Endothelial cell of umbilical vein (primary cell): ENCODE results near the gene MTMR4. TPM values are rescaled to one million over a fixed set of nuclear protein-coding genes. Genes with fewer than 3 reads are reported as not detected.
A peak's percentile ranks its signal among the peaks of the same experiment; 100 is the strongest.

ENCODE experiments used
- BruUV-seq: library from RNA; stranded (reverse); fragments of 400-500 nt; replicated peaks from 2 replicates; lab custom pipeline; 2021; lab: Mats Ljungman, UMichigan
- CTCF ChIA-PET: fragments of 300-600, 350-600 bp; sonication (Branson Sonifier 250); formaldehyde crosslinking; loops from one replicate; lab custom pipeline; 2021; ENCODE audit warnings: antibody characterized with exemption, inconsistent platforms; lab: Charles Lee
- POLR2A ChIA-PET: fragments of 300-600, 350-600 bp; sonication (Branson Sonifier 250); formaldehyde crosslinking; loops from one replicate; lab custom pipeline; 2021; ENCODE audit warnings: antibody characterized with exemption, inconsistent platforms; lab: Charles Lee
- DNase-seq: peaks from one replicate; pipeline ENCODE4 v3.0.0-alpha.2; 2011; ENCODE audit warnings: low read depth, low spot score
- FAIRE-seq: peaks from 2 replicates; lab custom pipeline; 2011; peaks lifted over from hg19 to GRCh38; lab: Jason Lieb, UNC
- H2AFZ ChIP-seq: 2 replicates; pipeline ENCODE4 v1.6.0; 2012; ENCODE audit warnings: low read depth, low read length, control low read depth, inconsistent platforms
- H3K27ac ChIP-seq: 2 replicates; pipeline ENCODE4 v1.5.1; 2011; ENCODE audit warnings: low read depth, mild to moderate bottlenecking, control low read depth, low read length, moderate library complexity; ENCODE audit not compliant: insufficient read depth
- H3K27me3 ChIP-seq, 2 experiments: 2 replicates each; pipeline versions ENCODE4 v1.6.0 to v1.6.1; 2011; ENCODE audit warnings: low read length in 2 of 2, mixed read lengths in 1 of 2; ENCODE audit not compliant: control insufficient read depth in 2 of 2, insufficient read depth in 2 of 2
- H3K36me3 ChIP-seq, 2 experiments: 2 replicates in 1 of 2; 3 replicates in 1 of 2; pipeline ENCODE4 v1.5.1; 2011; ENCODE audit warnings: low read length in 2 of 2, mild to moderate bottlenecking in 1 of 2, moderate library complexity in 1 of 2; ENCODE audit not compliant: control insufficient read depth in 2 of 2, insufficient read depth in 2 of 2; ENCODE audit errors: extremely low read depth in 1 of 2
- H3K4me1 ChIP-seq: 3 replicates; pipeline ENCODE4 v1.5.1; 2011; ENCODE audit warnings: mild to moderate bottlenecking, low read length; ENCODE audit not compliant: control insufficient read depth, insufficient read depth; ENCODE audit errors: extremely low read depth
- H3K4me2 ChIP-seq: 2 replicates; pipeline ENCODE4 v1.6.1; 2011; ENCODE audit warnings: low read length, control low read depth, mixed read lengths; ENCODE audit not compliant: insufficient read depth
- H3K4me3 ChIP-seq, 3 experiments: fragments of 200-600 bp in 1 of 3; sonication (generic), shearing (Covaris generic) in 1 of 3; replicated peaks in 1 of 3; 2 replicates each; pipeline ENCODE4 v1.5.1; 2011 to 2016; ENCODE audit warnings: control low read depth in 3 of 3, low read length in 3 of 3, mild to moderate bottlenecking in 2 of 3, inconsistent platforms in 1 of 3, low read depth in 1 of 3, moderate library complexity in 1 of 3; ENCODE audit not compliant: insufficient read depth in 1 of 3
- H3K79me2 ChIP-seq: 2 replicates; pipeline ENCODE4 v1.6.0; 2012; ENCODE audit warnings: low read length, inconsistent platforms; ENCODE audit not compliant: control insufficient read depth, insufficient read depth
- H3K9ac ChIP-seq: replicated peaks from 2 replicates; pipeline ENCODE3; 2011; ENCODE audit warnings: low read length, control low read depth; ENCODE audit not compliant: insufficient read depth; ENCODE audit errors: extremely low read depth
- H3K9me1 ChIP-seq: replicated peaks from 3 replicates; pipeline ENCODE4 v1.6.0; 2011; ENCODE audit warnings: mild to moderate bottlenecking, low read length; ENCODE audit not compliant: control insufficient read depth, insufficient read depth; ENCODE audit errors: extremely low read depth
- H3K9me3 ChIP-seq: replicated peaks from 2 replicates; pipeline ENCODE4 v1.5.1; 2012; ENCODE audit warnings: low read length, inconsistent platforms; ENCODE audit not compliant: control insufficient read depth, insufficient read depth
- H4K20me1 ChIP-seq: replicated peaks from 2 replicates; pipeline ENCODE3; 2011; ENCODE audit warnings: mild to moderate bottlenecking, low read length; ENCODE audit not compliant: control insufficient read depth, insufficient read depth; ENCODE audit errors: extremely low read depth
- EZH2 ChIP-seq: IDR thresholded peaks from 2 replicates; pipeline ENCODE4 v1.6.1; 2012; ENCODE audit warnings: borderline replicate concordance, low read depth, mild to moderate bottlenecking, moderate library complexity, low read length, inconsistent platforms; ENCODE audit not compliant: severe bottlenecking
- FOS ChIP-seq: IDR thresholded peaks from 2 replicates; pipeline ENCODE4 v1.6.1; 2011; ENCODE audit warnings: mild to moderate bottlenecking, low read length, moderate library complexity, borderline replicate concordance; ENCODE audit not compliant: insufficient read depth
- GATA2 ChIP-seq: IDR thresholded peaks from 2 replicates; pipeline ENCODE4 v1.7.0; 2011; ENCODE audit warnings: low read depth, mild to moderate bottlenecking, moderate library complexity, mixed read lengths, low read length; ENCODE audit not compliant: insufficient read length, insufficient read depth
- JUN ChIP-seq: IDR thresholded peaks from 2 replicates; pipeline ENCODE4 v1.6.1; 2011; ENCODE audit warnings: borderline replicate concordance, low read depth; ENCODE audit not compliant: insufficient read length, insufficient read depth
- MYC ChIP-seq: IDR thresholded peaks from one replicate; pipeline ENCODE4 v1.6.1; 2011; ENCODE audit warnings: mild to moderate bottlenecking, low read depth, low read length
- POLR2A ChIP-seq: IDR thresholded peaks from 2 replicates; pipeline ENCODE4 v1.6.1; 2012; ENCODE audit warnings: low read depth, mild to moderate bottlenecking, control low read depth, low read length
- POLR2AphosphoS5 ChIP-seq: IDR thresholded peaks from 2 replicates; pipeline ENCODE4 v1.6.1; 2012; ENCODE audit warnings: low read depth, mild to moderate bottlenecking, control low read depth, low read length, moderate library complexity; ENCODE audit not compliant: insufficient read depth
- dilution Hi-C: fragments of 300-500 bp; cut with MboI; formaldehyde crosslinking; loops from one replicate; pipeline ENCODE4 v1.15.0; 2019; ENCODE audit warnings: low sequenced_read_pairs; ENCODE audit not compliant: extremely low pct_ligation_motif_present
- intact Hi-C: fragments of 100-400 bp; cut with micrococcal nuclease; formaldehyde crosslinking; loops from one replicate; pipeline ENCODE4 v1.10.0; 2022
- polyA plus RNA-seq, 4 experiments: library from polyadenylated mRNA; depleted of rRNA in 3 of 4; stranded (reverse) in 3 of 4; unstranded in 1 of 4; fragments of >200 nt; gene quantifications; 2 replicates each; pipeline versions ENCODE4 v1.2.1 to v1.2.3, GENCODE V29; 2011 to 2012; ENCODE audit warnings: missing spikeins in 1 of 4
- total RNA-seq: library from RNA; stranded (reverse); gene quantifications from 2 replicates; pipeline ENCODE4 v1.2.3, GENCODE V29; 2021
- TF ChIP-seq, protein P1 (sequence below), 2 donors: IDR thresholded peaks; 1 replicate in 1 of 2; 2 replicates in 1 of 2; pipeline ENCODE4 v1.5.1; 2011; ENCODE audit warnings: low read length in 2 of 2, mild to moderate bottlenecking in 2 of 2, moderate library complexity in 2 of 2, control low read depth in 1 of 2, inconsistent platforms in 1 of 2, low read depth in 1 of 2; ENCODE audit not compliant: insufficient read depth in 1 of 2; ENCODE audit errors: extremely low read depth in 1 of 2
- TF ChIP-seq, protein P2 (sequence below): IDR thresholded peaks from 2 replicates; pipeline ENCODE4 v1.6.1; 2011; ENCODE audit not compliant: insufficient read depth, insufficient read length

MTMR4 gene
- total and polyA plus RNA-seq, 2 donors (not counting 3 experiments of a cell fraction or from before 2014, with no cell fraction given) = 25.1 to 41.0 TPM

DNA sequence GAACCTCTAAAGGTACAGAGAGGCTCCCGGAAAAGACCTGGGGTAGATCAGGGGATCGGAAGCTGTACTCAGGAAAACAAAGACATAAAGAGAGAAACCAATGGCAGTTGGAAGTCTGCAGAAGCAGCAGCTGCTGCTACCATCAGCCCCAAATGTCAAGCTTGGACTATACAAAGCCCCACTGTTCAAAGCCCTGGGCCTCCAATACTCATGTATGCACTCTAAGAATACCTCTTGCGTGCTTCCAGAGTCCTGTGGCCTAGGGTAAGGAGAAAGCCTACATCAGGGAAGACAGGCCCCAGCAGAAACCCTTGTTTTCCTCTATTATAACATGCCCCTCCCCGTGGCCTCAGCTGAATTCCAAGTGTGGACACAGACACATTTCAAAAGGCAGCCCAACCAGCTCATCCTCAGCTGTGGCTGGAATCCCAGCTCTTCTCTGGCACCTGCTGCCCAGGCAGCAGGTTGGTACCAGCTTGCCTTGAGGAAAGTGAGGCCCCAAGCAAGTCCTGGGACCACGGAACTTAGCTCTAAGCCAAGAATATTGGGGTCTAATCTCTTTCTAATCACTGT is 19.3 kb upstream of the MTMR4 start:
- Histone ChIP-seq H3K79me2 (no peaks in the 10 kb centered on the region), H3K4me2 (no peak overlapping the region), H4K20me1 (no peaks in the 10 kb centered on the region), H3K9me3 (no peaks in the 10 kb centered on the region), H3K4me3 (no peak overlapping the region), H3K27ac (no peak overlapping the region), H2AFZ (no peak overlapping the region), H3K9me1 (no peaks in the 10 kb centered on the region), H3K27me3 (peaks cover 3 to 5% of the 10 kb centered on the region in 2 experiments), H3K9ac (no peak overlapping the region), H3K36me3 (no peaks in the 10 kb centered on the region), H3K4me1 (peaks cover 5% of the 10 kb centered on the region)
- DNase-seq = no peak
- POLR2A ChIA-PET = no interaction called here
- intact Hi-C loops (no loop called here), dilution Hi-C loops (no loop called here)
- TF ChIP-seq, protein P1, sequence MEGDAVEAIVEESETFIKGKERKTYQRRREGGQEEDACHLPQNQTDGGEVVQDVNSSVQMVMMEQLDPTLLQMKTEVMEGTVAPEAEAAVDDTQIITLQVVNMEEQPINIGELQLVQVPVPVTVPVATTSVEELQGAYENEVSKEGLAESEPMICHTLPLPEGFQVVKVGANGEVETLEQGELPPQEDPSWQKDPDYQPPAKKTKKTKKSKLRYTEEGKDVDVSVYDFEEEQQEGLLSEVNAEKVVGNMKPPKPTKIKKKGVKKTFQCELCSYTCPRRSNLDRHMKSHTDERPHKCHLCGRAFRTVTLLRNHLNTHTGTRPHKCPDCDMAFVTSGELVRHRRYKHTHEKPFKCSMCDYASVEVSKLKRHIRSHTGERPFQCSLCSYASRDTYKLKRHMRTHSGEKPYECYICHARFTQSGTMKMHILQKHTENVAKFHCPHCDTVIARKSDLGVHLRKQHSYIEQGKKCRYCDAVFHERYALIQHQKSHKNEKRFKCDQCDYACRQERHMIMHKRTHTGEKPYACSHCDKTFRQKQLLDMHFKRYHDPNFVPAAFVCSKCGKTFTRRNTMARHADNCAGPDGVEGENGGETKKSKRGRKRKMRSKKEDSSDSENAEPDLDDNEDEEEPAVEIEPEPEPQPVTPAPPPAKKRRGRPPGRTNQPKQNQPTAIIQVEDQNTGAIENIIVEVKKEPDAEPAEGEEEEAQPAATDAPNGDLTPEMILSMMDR (IDR thresholded peaks at IDR 0.05; ENCODE audit: extremely low read depth in 1 of 2, insufficient read depth in 1 of 2, low read depth in 1 of 2, low read length in 2 of 2) = no peak
- CTCF ChIA-PET = interaction anchor here (0.8 to 3.3 kb wide), 5 partner anchors 8 to 15 kb away, joined by 4 to 18 read pairs (median 7); a partner anchor contains a TSS
- BruUV-seq = no TSS peak
- FAIRE-seq = no peak

DNA sequence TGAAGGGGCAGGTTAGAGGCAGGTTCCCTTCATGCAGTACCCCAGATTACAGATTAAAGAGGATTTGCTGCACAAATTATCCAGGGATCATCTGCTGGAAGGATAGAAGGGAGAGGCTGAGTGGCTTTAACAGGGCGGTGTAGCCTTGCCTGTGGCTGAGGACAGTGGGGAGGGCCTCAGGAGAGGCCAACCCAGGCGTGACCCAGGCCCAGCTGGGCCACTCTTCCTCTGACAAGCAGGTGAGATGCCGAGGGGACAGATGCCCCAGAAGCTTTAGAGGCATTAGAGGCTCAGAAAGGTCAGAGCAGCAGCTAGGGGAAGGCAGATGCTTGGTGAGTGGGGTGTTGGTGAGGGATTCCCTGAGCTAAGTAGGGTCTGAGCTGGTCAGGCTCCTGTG is 18.1 kb upstream of the MTMR4 start:
- no peak for FAIRE-seq
- dilution Hi-C loops = no loop called here
- intact Hi-C loops = no loop called here

More for the DNA sequence above, 18.1 kb upstream of the MTMR4 start:
- no peak for DNase-seq
- Histone ChIP-seq H3K27me3 (peaks cover 3 to 5% of the 10 kb centered on the region in 2 experiments), H3K79me2 (no peaks in the 10 kb centered on the region), H3K9ac (no peak overlapping the region), H2AFZ (peak overlapping the region; percentile 48), H4K20me1 (no peaks in the 10 kb centered on the region), H3K4me1 (peaks cover 15% of the 10 kb centered on the region), H3K4me2 (peak overlapping the region; percentile 88), H3K27ac (no peak overlapping the region), H3K9me1 (no peaks in the 10 kb centered on the region), H3K4me3 (peak overlapping the region in 1 of 3 experiments; percentile 39), H3K9me3 (no peaks in the 10 kb centered on the region), H3K36me3 (no peaks in the 10 kb centered on the region)
- ChIA-PET CTCF (interaction anchor here (0.8 to 2.2 kb wide), 4 partner anchors 9 to 14 kb away, joined by 5 to 18 read pairs (median 8); no protein-coding TSS in a partner anchor), POLR2A (no interaction called here)
- BruUV-seq = no TSS peak
- TF ChIP-seq, protein P1 (IDR thresholded peaks at IDR 0.05; ENCODE audit: extremely low read depth in 1 of 2, insufficient read depth in 1 of 2, low read depth in 1 of 2, low read length in 2 of 2) = no peak
- TF ChIP-seq, protein P2, sequence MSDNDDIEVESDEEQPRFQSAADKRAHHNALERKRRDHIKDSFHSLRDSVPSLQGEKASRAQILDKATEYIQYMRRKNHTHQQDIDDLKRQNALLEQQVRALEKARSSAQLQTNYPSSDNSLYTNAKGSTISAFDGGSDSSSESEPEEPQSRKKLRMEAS = no peak
- TF ChIP-seq EZH2 (no peak), FOS (no peak), POLR2AphosphoS5 (no peak), POLR2A (no peak), GATA2 (no peak), JUN (no peak), MYC (no peak)
